K562 (cell line): Measurements from ENCODE around the gene FAAP100. TPM values are rescaled to one million over a fixed set of nuclear protein-coding genes. Genes with fewer than 3 reads are reported as not detected.

Experiments used
- CEBPG ChIP-seq, 3 experiments: fragments of 200-800 bp in 1 of 3; sonication (Bioruptor generic) in 1 of 3; sonication (generic) in 1 of 3; formaldehyde crosslinking in 1 of 3; IDR thresholded peaks in 2 of 3; conservative IDR thresholded peaks in 1 of 3; 2 replicates each; pipeline versions ENCODE4 v1.6.1 to v1.8.0; 2016 to 2022; ENCODE audit warnings: missing compliant biosample characterization in 2 of 3, missing genetic modification characterization in 2 of 3, mild to moderate bottlenecking in 1 of 3, missing genetic modification reagents in 1 of 3
- CHD1 ChIP-seq: fragments of 200-600 bp; sonication (generic); IDR thresholded peaks from one replicate; pipeline ENCODE4 v1.6.1; 2012; ENCODE audit warnings: mild to moderate bottlenecking, moderate library complexity, low read length, inconsistent platforms
- ETV6 ChIP-seq, 3 experiments: fragments of 150-350 bp in 1 of 3; sonication (generic) in 1 of 3; formaldehyde crosslinking in 1 of 3; IDR thresholded peaks; 2 replicates each; pipeline versions ENCODE4 v1.6.1 to v1.8.0; 2014 to 2022; ENCODE audit warnings: borderline replicate concordance in 2 of 3, low read depth in 2 of 3, antibody characterized with exemption in 1 of 3, low read length in 1 of 3, mild to moderate bottlenecking in 1 of 3, missing genetic modification reagents in 1 of 3
- FIP1L1 ChIP-seq: fragments of 200-400 bp; formaldehyde crosslinking; IDR thresholded peaks from 2 replicates; pipeline ENCODE4 v1.6.1; 2018; ENCODE audit warnings: mild to moderate bottlenecking, low read depth, low read length; ENCODE audit not compliant: poor library complexity, severe bottlenecking
- HNRNPK ChIP-seq: fragments of 200-400 bp; formaldehyde crosslinking; IDR thresholded peaks from one replicate; pipeline ENCODE4 v1.6.1; 2018; ENCODE audit warnings: mild to moderate bottlenecking, low read depth, low read length; ENCODE audit not compliant: poor library complexity, severe bottlenecking
- KLF13 ChIP-seq: fragments of 450-650 bp; IDR thresholded peaks from 2 replicates; pipeline ENCODE4 v1.6.1; 2016; ENCODE audit warnings: missing genetic modification characterization, low read depth, mild to moderate bottlenecking, missing compliant biosample characterization, moderate library complexity, borderline replicate concordance
- OTX1 ChIP-seq: fragments of 450-650 bp; formaldehyde crosslinking; IDR thresholded peaks from 2 replicates; pipeline ENCODE4 v1.4.0; 2022; ENCODE audit warnings: mild to moderate bottlenecking
- SP1 ChIP-seq: sonication (generic); formaldehyde crosslinking; IDR thresholded peaks from 2 replicates; pipeline ENCODE4 v1.8.1; 2022; ENCODE audit warnings: mild to moderate bottlenecking, missing genetic modification reagents
- TAF15 ChIP-seq: fragments of 200-400 bp; formaldehyde crosslinking; IDR thresholded peaks from 2 replicates; pipeline ENCODE4 v1.6.1; 2017; ENCODE audit warnings: mild to moderate bottlenecking, low read depth, low read length, moderate library complexity
- ZKSCAN1 ChIP-seq: fragments of 150-350 bp; IDR thresholded peaks from 2 replicates; pipeline ENCODE4 v1.6.1; 2016; ENCODE audit warnings: low read depth, low read length
- polyA plus RNA-seq, 8 experiments: library from polyadenylated mRNA; depleted of rRNA in 4 of 8; stranded (reverse) in 5 of 8; unstranded in 3 of 8; fragments of >200 nt; fragmentation: Nextera tagmentation in 2 of 8; fragmentation: Illumina TruSeq in 1 of 8; extraction: Ambion mirVana in 2 of 8; extraction: Trizol in 1 of 8; gene quantifications; 2 replicates each; pipeline versions ENCODE4 v1.2.1 to v1.2.3, GENCODE V29; 2011 to 2014; ENCODE audit warnings: inconsistent platforms in 1 of 8, missing spikeins in 1 of 8
- total RNA-seq, 7 experiments: library from RNA; depleted of rRNA in 6 of 7; stranded (reverse); fragments of >200 nt in 6 of 7; fragmentation: Illumina TruSeq in 2 of 7; extraction: Trizol in 2 of 7; gene quantifications; 2 replicates each; pipeline versions ENCODE4 v1.2.1 to v1.2.3, GENCODE V29; 2011 to 2021; ENCODE audit warnings: low replicate concordance in 1 of 7
- TF ChIP-seq, protein P1 (sequence below): fragments of 200-600 bp; sonication (generic); IDR thresholded peaks from one replicate; pipeline ENCODE4 v1.6.1; 2012; ENCODE audit warnings: mild to moderate bottlenecking, low read depth, low read length, inconsistent platforms

FAAP100 gene
- total and polyA plus RNA-seq, 9 of the 15 experiments (the other 6 are each of a cell fraction or from before 2014, with no cell fraction given) = 0.31 to 51.2 (median 12.6) TPM

DNA sequence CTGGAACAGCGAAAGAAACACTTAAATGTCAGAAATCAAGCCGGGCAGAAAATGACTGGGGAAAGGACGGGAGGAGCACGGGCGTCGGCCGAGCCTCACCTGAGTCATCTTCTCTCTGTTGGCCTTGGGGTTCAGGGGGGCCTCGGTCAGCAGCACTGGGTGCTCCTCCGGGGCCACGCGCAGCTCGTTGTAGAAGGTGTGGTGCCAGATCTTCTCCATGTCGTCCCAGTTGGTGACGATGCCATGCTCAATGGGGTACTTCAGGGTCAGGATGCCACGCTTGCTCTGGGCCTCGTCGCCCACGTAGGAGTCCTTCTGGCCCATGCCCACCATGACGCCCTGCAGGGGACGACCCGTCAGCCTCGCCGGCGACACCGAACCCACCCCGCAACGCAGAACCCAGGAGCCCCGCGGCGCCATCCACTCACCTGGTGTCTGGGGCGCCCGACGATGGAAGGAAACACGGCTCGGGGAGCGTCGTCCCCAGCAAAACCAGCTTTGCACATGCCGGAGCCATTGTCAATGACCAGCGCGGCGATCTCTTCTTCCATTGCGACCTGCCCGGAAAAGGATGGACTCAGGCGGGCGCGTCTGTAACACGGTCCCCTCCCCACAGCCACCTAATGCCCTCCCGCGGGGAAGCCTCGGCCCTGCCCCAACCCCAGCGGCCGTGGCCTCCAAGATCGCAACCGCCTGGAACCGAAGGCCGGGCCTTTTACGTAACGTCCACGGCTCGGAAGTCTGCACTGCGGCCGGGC lies 40.2 kb downstream of the FAAP100 start (continued):
- TF ChIP-seq OTX1 (0 out of 2 replicates have a peak, but pooled peaks have one; percentile 47), HNRNPK (no peak), KLF13 (tag) (peak; percentile 13; the same call in 1 of the 2 replicates), TAF15 (peak; percentile 76; the same call in 1 of the 2 replicates), FIP1L1 (peak; percentile 99), ETV6 (IDR thresholded peaks at IDR 0.05; ENCODE audit: borderline replicate concordance in 1 of 2, low read depth in 2 of 2, low read length in 1 of 2) (no peak), ETV6 (CRISPR knock-in tag; IDR thresholded peaks at IDR 0.05; ENCODE audit: borderline replicate concordance) (no peak), ZKSCAN1 (no peak), CEBPG (CRISPR knock-in tag; IDR thresholded peaks at IDR 0.05) (no peak), CEBPG (tag; conservative IDR thresholded peaks at IDR 0.05 in 1 of 2, IDR thresholded peaks at IDR 0.05 in 1 of 2) (no peak), SP1 (CRISPR knock-in tag) (peak; percentile 87), CHD1 (peak; percentile 99)
- TF ChIP-seq, protein P1, sequence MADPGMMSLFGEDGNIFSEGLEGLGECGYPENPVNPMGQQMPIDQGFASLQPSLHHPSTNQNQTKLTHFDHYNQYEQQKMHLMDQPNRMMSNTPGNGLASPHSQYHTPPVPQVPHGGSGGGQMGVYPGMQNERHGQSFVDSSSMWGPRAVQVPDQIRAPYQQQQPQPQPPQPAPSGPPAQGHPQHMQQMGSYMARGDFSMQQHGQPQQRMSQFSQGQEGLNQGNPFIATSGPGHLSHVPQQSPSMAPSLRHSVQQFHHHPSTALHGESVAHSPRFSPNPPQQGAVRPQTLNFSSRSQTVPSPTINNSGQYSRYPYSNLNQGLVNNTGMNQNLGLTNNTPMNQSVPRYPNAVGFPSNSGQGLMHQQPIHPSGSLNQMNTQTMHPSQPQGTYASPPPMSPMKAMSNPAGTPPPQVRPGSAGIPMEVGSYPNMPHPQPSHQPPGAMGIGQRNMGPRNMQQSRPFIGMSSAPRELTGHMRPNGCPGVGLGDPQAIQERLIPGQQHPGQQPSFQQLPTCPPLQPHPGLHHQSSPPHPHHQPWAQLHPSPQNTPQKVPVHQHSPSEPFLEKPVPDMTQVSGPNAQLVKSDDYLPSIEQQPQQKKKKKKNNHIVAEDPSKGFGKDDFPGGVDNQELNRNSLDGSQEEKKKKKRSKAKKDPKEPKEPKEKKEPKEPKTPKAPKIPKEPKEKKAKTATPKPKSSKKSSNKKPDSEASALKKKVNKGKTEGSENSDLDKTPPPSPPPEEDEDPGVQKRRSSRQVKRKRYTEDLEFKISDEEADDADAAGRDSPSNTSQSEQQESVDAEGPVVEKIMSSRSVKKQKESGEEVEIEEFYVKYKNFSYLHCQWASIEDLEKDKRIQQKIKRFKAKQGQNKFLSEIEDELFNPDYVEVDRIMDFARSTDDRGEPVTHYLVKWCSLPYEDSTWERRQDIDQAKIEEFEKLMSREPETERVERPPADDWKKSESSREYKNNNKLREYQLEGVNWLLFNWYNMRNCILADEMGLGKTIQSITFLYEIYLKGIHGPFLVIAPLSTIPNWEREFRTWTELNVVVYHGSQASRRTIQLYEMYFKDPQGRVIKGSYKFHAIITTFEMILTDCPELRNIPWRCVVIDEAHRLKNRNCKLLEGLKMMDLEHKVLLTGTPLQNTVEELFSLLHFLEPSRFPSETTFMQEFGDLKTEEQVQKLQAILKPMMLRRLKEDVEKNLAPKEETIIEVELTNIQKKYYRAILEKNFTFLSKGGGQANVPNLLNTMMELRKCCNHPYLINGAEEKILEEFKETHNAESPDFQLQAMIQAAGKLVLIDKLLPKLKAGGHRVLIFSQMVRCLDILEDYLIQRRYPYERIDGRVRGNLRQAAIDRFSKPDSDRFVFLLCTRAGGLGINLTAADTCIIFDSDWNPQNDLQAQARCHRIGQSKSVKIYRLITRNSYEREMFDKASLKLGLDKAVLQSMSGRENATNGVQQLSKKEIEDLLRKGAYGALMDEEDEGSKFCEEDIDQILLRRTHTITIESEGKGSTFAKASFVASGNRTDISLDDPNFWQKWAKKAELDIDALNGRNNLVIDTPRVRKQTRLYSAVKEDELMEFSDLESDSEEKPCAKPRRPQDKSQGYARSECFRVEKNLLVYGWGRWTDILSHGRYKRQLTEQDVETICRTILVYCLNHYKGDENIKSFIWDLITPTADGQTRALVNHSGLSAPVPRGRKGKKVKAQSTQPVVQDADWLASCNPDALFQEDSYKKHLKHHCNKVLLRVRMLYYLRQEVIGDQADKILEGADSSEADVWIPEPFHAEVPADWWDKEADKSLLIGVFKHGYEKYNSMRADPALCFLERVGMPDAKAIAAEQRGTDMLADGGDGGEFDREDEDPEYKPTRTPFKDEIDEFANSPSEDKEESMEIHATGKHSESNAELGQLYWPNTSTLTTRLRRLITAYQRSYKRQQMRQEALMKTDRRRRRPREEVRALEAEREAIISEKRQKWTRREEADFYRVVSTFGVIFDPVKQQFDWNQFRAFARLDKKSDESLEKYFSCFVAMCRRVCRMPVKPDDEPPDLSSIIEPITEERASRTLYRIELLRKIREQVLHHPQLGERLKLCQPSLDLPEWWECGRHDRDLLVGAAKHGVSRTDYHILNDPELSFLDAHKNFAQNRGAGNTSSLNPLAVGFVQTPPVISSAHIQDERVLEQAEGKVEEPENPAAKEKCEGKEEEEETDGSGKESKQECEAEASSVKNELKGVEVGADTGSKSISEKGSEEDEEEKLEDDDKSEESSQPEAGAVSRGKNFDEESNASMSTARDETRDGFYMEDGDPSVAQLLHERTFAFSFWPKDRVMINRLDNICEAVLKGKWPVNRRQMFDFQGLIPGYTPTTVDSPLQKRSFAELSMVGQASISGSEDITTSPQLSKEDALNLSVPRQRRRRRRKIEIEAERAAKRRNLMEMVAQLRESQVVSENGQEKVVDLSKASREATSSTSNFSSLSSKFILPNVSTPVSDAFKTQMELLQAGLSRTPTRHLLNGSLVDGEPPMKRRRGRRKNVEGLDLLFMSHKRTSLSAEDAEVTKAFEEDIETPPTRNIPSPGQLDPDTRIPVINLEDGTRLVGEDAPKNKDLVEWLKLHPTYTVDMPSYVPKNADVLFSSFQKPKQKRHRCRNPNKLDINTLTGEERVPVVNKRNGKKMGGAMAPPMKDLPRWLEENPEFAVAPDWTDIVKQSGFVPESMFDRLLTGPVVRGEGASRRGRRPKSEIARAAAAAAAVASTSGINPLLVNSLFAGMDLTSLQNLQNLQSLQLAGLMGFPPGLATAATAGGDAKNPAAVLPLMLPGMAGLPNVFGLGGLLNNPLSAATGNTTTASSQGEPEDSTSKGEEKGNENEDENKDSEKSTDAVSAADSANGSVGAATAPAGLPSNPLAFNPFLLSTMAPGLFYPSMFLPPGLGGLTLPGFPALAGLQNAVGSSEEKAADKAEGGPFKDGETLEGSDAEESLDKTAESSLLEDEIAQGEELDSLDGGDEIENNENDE = peak; percentile 39
